K562 (cell line): ENCODE results near the gene HMOX2.

Experiments
- CBX1 ChIP-seq: sonication (generic); IDR thresholded peaks from 2 replicates; pipeline ENCODE4 v1.6.1; 2016; ENCODE audit warnings: antibody characterized with exemption, low read depth, mild to moderate bottlenecking
- RCOR1 ChIP-seq, 2 experiments: IDR thresholded peaks; 2 replicates each; pipeline ENCODE4 v1.6.1; 2012; ENCODE audit warnings: low read depth in 2 of 2, low read length in 2 of 2, borderline replicate concordance in 1 of 2, improper control_type of control experiment in 1 of 2

- TF ChIP-seq CBX1 (no peak), RCOR1 (IDR thresholded peaks at IDR 0.05; ENCODE audit: borderline replicate concordance in 1 of 2, low read depth in 2 of 2, low read length in 2 of 2) (no peak)
Measured at GRCh38 chr16:4524571-4524970, 48.4 kb downstream of the HMOX2 start.
